Uterus (tissue), 2 donors: ENCODE measurements around the gene KLHDC7A.

ENCODE experiments used
- CTCF ChIP-seq, 4 experiments: fragments of 200-600 bp in 2 of 4; fragments of 450-650 bp in 2 of 4; sonication (generic) in 2 of 4; IDR thresholded peaks; one replicate each; pipeline ENCODE4 v1.5.1; 2016 to 2019; ENCODE audit warnings: antibody characterized with exemption in 4 of 4, mild to moderate bottlenecking in 2 of 4, moderate library complexity in 1 of 4
- POLR2A ChIP-seq, 2 donors: fragments of 450-650 bp; IDR thresholded peaks; one replicate each; pipeline ENCODE4 v1.6.1; 2016; ENCODE audit warnings: antibody characterized with exemption in 2 of 2, mild to moderate bottlenecking in 1 of 2, moderate library complexity in 1 of 2

- TF ChIP-seq CTCF (IDR thresholded peaks at IDR 0.05) (no peak), POLR2A (IDR thresholded peaks at IDR 0.05) (no peak)
Measured at GRCh38 chr1:18452550-18452949, 28.2 kb upstream of the KLHDC7A start.
